Heart left ventricle (tissue), 16 donors: ENCODE results near the gene NQO1. TPM values are rescaled to one million over a fixed set of nuclear protein-coding genes. Genes with fewer than 3 reads are reported as not detected.

Experiments
- ATAC-seq, 4 donors: fragments of 200-7000 bp; cut with Tn5 transposase; one replicate each; pipeline ENCODE4 v1.9.1; 2020 to 2022; ENCODE audit warnings: moderate library complexity in 4 of 4, mild to moderate bottlenecking in 3 of 4, moderate number of reproducible peaks in 1 of 4
- DNase-seq, 5 donors: peaks; one replicate each; pipeline ENCODE4 v3.0.0-alpha.2; 2020
- H3K27ac ChIP-seq, 12 donors: fragments of 200-600 bp; sonication (generic) in 4 of 12; one replicate each; pipeline versions ENCODE4 v1.5.0 to v1.8.0; 2016 to 2022; ENCODE audit warnings: mild to moderate bottlenecking in 2 of 12
- H3K27me3 ChIP-seq, 9 donors: fragments of 200-600 bp; sonication (generic) in 2 of 9; one replicate each; pipeline versions ENCODE4 v1.5.1 to v1.8.0; 2016 to 2022; ENCODE audit warnings: mild to moderate bottlenecking in 3 of 9
- H3K36me3 ChIP-seq, 9 donors: fragments of 200-600 bp; sonication (generic) in 2 of 9; one replicate each; pipeline versions ENCODE4 v1.5.0 to v1.8.0; 2018 to 2022; ENCODE audit warnings: mild to moderate bottlenecking in 2 of 9
- H3K4me1 ChIP-seq, 12 donors: fragments of 200-600 bp; sonication (generic) in 4 of 12; one replicate each; pipeline versions ENCODE4 v1.5.0 to v1.8.0; 2016 to 2022; ENCODE audit warnings: mild to moderate bottlenecking in 3 of 12
- H3K4me3 ChIP-seq, 12 donors: fragments of 200-600 bp; sonication (generic) in 4 of 12; one replicate each; pipeline versions ENCODE4 v1.5.0 to v1.8.0; 2017 to 2022; ENCODE audit warnings: mild to moderate bottlenecking in 9 of 12, moderate library complexity in 4 of 12
- H3K9me3 ChIP-seq, 12 donors: fragments of 200-600 bp; sonication (generic) in 4 of 12; one replicate each; pipeline versions ENCODE4 v1.5.0 to v1.8.0; 2016 to 2022; ENCODE audit warnings: mild to moderate bottlenecking in 1 of 12
- CTCF ChIP-seq, 12 donors: fragments of 200-600 bp; sonication (generic) in 4 of 12; IDR thresholded peaks; one replicate each; pipeline versions ENCODE4 v1.5.0 to v1.8.0; 2018 to 2022; ENCODE audit warnings: antibody characterized with exemption in 12 of 12, mild to moderate bottlenecking in 5 of 12
- POLR2A ChIP-seq, 2 donors: fragments of 450-650 bp; IDR thresholded peaks; one replicate each; pipeline ENCODE4 v1.6.1; 2017; ENCODE audit warnings: antibody characterized with exemption in 2 of 2, mild to moderate bottlenecking in 2 of 2, moderate library complexity in 2 of 2
- WGBS, 4 donors: extraction: QIAGEN DNeasy Blood & Tissue Kit in 2 of 4; methylation state at CpG; one replicate each; pipeline versions ENCODE4 v1.1.5 to v1.1.7; 2013 to 2018; 5-methylcytosine and 5-hydroxymethylcytosine counted together
- intact Hi-C, 10 donors: fragments of 100-400 bp; cut with DNase I; formaldehyde crosslinking; loops; one replicate each; pipeline versions ENCODE4 v1.11.1 to v1.14.2; 2022
- polyA plus RNA-seq, 2 donors: library from polyadenylated mRNA; stranded (reverse); fragments of 200-250 nt; gene quantifications; one replicate each; pipeline ENCODE4 v1.2.3, GENCODE V29; 2013
- total RNA-seq, 9 donors: library from RNA; depleted of rRNA in 2 of 9; stranded (reverse); fragments of >200 nt in 2 of 9; fragmentation: NEBNext Ultra II Directional in 3 of 9; extraction: Animal tissue kit (Norgen Biotek cat#: 25700) in 3 of 9; gene quantifications; one replicate each; pipeline versions ENCODE4 v1.1.0 to v1.2.4, GENCODE V29; 2016 to 2023
- donor health status: ischemic (EF 13 %, LVEDD 7.1; RV severe dilation, severe dysfunction).
- donor health status: healthy with polysubstance abuse.
- donor health status: DM: no; HTN: yes; CAD: no.
- donor health status: DM: no; HTN: no; CAD: no.
- donor health status: ischemic (EF 25% LVEDD 6.9; RV normal size, moderate dysfunction).
- donor health status: ischemic (EF 25% LVEDD 5.7; RV mildly dilated, moderate dysfunction).
- donor health status: healthy.
- donor health status: DM: yes; HTN: yes; CAD: no.
- donor health status: ischemic (EF 35%, LVEDD 5.7; RV mildly dilated, moderate dysfunction).
- donor health status: nonischemic (EF 11% LVEDD 7.7; RV severe dilation, severe dysfunction).
- donor health status: DM: yes; HTN: yes; CAD: no.
- donor health status: PGD.
- donor health status: ischemic (EF 29% LVEDD 5.4; RV normal size, mild dysfunction).
- donor health status: nonischemic (EF 23%, LVEDD 6.1; RV moderate dilation, normal function).

NQO1 gene
- total and polyA plus RNA-seq, 11 donors = 7.6 to 76.8 (median 12.8) TPM

- H3K27me3 ChIP-seq = no peaks in the 10 kb centered on the region
- H3K4me1 ChIP-seq = no peaks in the 10 kb centered on the region
- TF ChIP-seq CTCF (IDR thresholded peaks at IDR 0.05) = no peak
- no peak for TF ChIP-seq POLR2A (IDR thresholded peaks at IDR 0.05)
- peaks cover 0 to 78% (median 62%) of the 10 kb centered on the region in 9 donors for H3K36me3 ChIP-seq
- no peak overlapping the region for H3K27ac ChIP-seq
- no peak overlapping the region for H3K4me3 ChIP-seq
- intact Hi-C loops = no loop called here
- no peak for DNase-seq
- no peaks in the 10 kb centered on the region for H3K9me3 ChIP-seq
- no peak for ATAC-seq
These were observed 62.5 kb downstream of the NQO1 start for GRCh38 chr16:69663846-69664245.

GRCh38 chr16:69662901-69663300, 63.5 kb downstream of the NQO1 start:
- intact Hi-C loops = no loop called here
- no peak for TF ChIP-seq CTCF (IDR thresholded peaks at IDR 0.05)
- no peak for TF ChIP-seq POLR2A (IDR thresholded peaks at IDR 0.05)
- H3K36me3 ChIP-seq = peaks cover 0 to 78% (median 63%) of the 10 kb centered on the region in 9 donors
- ATAC-seq = no peak
- H3K27me3 ChIP-seq = no peaks in the 10 kb centered on the region
- H3K4me1 ChIP-seq = no peaks in the 10 kb centered on the region
- 69 to 75% (median 70%) methylated on average over 1 of the region's 1 CpG for WGBS, 4 donors
- H3K4me3 ChIP-seq = no peak overlapping the region
- no peaks in the 10 kb centered on the region for H3K9me3 ChIP-seq
- no peak for DNase-seq
- no peak overlapping the region for H3K27ac ChIP-seq

GRCh38 chr16:69660166-69660565, 66.2 kb downstream of the NQO1 start:
- WGBS, 4 donors = 96 to 98% (median 97%) methylated on average over 4 of the region's 4 CpGs
- Histone ChIP-seq H3K27ac (no peak overlapping the region), H3K4me3 (no peak overlapping the region), H3K36me3 (peaks cover 0 to 98% (median 86%) of the 10 kb centered on the region in 9 donors), H3K4me1 (no peaks in the 10 kb centered on the region), H3K27me3 (no peaks in the 10 kb centered on the region), H3K9me3 (no peaks in the 10 kb centered on the region)
- DNase-seq (no peak), ATAC-seq (no peak)
- intact Hi-C loops = no loop called here
- TF ChIP-seq POLR2A (IDR thresholded peaks at IDR 0.05) (no peak), CTCF (IDR thresholded peaks at IDR 0.05) (no peak)

Other genes starting within 250 kb of the NQO1 start
- 10 to 100 TPM; 13.6 to 30.5 (median 23.9) TPM for gene NFAT5, start 160.6 kb downstream of the NQO1 start, total RNA-seq
- gene NFAT5, start 160.6 kb downstream of the NQO1 start, polyA plus RNA-seq = 1 to 10 TPM; 4.9 to 5.8 TPM
- gene NOB1, start 28.4 kb upstream of the NQO1 start, total RNA-seq = 10 to 100 TPM; 10.9 to 26.0 (median 16.8) TPM
- 10 to 100 TPM in 1 of 2 donors, 1 to 10 TPM in 1; 7.8 to 26.2 TPM for gene NOB1, start 28.4 kb upstream of the NQO1 start, polyA plus RNA-seq
- 10 to 100 TPM; 16.5 to 33.2 (median 24.0) TPM for gene WWP2, start 35.8 kb upstream of the NQO1 start, total RNA-seq
- gene WWP2, start 35.8 kb upstream of the NQO1 start, polyA plus RNA-seq = 10 to 100 TPM in 1 of 2 donors, 1 to 10 TPM in 1; 8.4 to 21.2 TPM
- 1 to 10 TPM in 1 of 9 donors, under 1 TPM in 3, not detected in 5; 0.09 to 1.1 (median 0.17) TPM for gene CLEC18A, start 224.8 kb upstream of the NQO1 start, total RNA-seq
- gene CLEC18A, start 224.8 kb upstream of the NQO1 start, polyA plus RNA-seq = under 1 TPM; 0.08 to 0.10 TPM